Esophagus mucosa (tissue), 1 donor: ENCODE measurements around the gene LVRN. TPM values are rescaled to one million over a fixed set of nuclear protein-coding genes. Genes with fewer than 3 reads are reported as not detected.

Source experiments
- ATAC-seq: fragments of 200-7000 bp; cut with Tn5 transposase; one replicate; pipeline ENCODE4 v1.9.1; 2020
- total RNA-seq: library from RNA; stranded (reverse); gene quantifications from one replicate; pipeline ENCODE4 v1.2.4, GENCODE V29; 2023
- donor health status: DM: yes; HTN: yes; CAD: no.

The LVRN gene
- total RNA-seq, 1 donor from 2014 or later: 0.08 TPM

DNA sequence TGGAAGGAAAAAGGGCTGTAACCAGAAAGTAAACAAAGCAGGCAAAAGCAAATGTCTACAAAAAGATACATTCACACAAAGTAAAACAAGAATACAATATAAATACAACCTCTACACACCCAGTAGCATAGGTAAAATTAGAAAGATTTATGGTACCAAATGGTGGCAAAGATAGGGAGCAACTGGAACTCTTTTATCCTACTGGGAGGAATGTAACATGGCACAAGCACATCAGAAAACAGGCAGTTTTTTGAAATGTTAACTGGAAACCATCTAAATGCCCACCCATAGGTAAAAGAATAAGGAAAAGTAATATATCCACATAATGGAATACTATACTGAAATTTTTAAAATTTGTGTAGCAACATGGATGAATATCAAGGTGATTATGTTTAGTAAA lies 61.3 kb downstream of the LVRN start:
- no peak for ATAC-seq

DNA sequence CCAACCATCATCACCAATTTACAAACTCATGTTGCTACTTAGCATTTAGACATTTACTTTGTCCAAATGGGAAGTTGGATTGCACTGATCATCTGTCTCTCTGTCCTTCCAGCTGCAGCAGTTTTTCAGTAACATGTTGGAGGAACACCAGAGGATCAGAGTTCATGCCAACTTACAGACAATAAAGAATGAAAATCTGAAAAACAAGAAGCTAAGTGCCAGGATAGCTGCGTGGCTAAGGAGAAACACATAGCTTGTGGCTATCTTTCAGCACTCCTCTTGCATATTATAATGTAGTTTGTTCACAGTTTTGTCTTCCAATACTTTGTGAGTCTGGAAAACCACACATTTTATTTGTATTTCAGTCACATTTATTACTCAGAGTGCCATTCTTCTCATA lies 63.6 kb downstream of the LVRN start:
- ATAC-seq: no peak

GRCh38 chr5:116032094-116032517 lies 69.8 kb downstream of the LVRN start, which contains the start of gene ARL14EPL:
ARL14EPL (plus strand) TSS chr5:116032472; CDS start chr5:116051466, 18,994 bp downstream.
- ATAC-seq: peak; percentile 55

GRCh38 chr5:116032991-116033390 lies 70.7 kb downstream of the LVRN start:
- no peak for ATAC-seq

GRCh38 chr5:116035123-116035522 lies 72.8 kb downstream of the LVRN start:
- ATAC-seq: no peak

- ATAC-seq: no peak
Measured at GRCh38 chr5:116037236-116037822, 75.1 kb downstream of the LVRN start.

- peak; percentile 38 for ATAC-seq
Measured at GRCh38 chr5:116038817-116039216, 76.5 kb downstream of the LVRN start.

DNA sequence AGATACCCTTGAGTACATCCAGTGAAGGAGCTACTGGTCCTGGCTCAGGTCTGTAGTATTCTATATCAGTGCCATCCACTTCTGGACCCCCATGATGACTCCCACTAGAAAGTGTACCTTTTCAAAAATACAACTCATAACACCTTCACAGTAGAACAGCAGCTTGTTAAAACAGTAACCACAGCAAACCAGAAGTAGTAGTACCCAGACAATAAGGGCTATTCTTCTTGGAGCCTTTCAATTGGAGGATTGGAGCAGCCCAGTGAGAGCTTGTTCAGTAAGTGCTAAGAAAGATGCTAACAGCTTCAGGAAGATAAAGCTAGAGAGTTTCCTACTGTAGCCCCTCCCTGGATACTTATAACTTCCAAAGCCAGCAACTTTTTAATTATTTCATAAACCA lies 80.1 kb downstream of the LVRN start:
- ATAC-seq: no peak

DNA sequence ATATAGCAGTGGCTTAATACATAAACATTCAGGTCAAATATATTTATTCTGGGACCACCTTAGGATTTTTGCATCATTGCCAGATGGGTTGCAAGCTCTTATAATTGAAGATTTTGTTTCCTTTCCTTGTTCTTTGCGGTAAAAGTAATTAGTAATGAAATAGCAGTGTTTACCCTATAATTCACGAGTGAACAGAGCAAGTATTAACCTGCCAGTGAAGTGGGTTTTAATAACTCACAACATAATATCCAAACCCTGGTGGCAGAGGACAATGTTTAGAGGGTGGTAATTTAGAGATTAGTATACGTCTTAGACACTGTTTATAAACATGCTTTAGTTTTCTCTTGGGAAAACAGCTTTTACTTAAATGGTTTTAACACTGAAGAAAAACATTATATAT lies 81.8 kb downstream of the LVRN start:
- ATAC-seq: no peak

DNA sequence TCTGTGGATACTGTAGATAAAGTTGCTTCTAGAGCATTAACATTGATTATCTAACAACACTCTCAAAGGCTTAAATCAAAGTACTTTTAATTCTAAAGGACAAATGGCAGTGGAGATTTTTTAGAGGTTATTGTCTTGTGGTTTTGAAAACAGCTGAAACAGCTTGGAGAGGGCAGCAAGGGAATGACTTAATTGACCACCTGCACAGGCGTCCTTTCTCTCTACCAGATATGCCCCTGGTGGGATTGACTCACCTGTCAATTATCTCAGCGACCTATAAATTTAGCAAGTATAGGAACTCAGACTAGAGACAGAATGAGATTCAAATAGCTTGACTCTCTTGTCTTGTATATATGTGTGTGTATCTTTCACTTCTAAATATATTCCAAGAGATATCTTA lies 83.5 kb downstream of the LVRN start:
- ATAC-seq: no peak

DNA sequence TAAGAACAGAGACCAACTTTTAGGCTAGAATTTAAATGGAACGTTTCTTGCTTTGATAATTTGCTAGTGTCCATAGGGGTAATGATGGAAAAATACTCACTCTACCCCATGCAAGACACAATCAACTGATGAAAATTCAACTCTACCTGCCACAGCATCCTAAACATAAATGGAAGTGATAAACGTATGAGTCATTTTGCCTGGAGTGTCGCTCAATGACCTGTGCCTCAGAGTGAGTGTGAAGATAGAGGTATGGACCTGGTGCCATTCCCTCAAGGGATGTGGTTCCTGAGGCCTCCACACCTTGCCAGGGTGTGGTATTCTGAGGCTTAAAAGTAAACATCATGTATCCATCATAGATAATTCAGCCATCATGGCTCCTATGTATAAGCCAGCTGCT lies 84.0 kb downstream of the LVRN start:
- ATAC-seq: no peak

GRCh38 chr5:116046823-116047222 lies 84.5 kb downstream of the LVRN start:
- no peak for ATAC-seq

DNA sequence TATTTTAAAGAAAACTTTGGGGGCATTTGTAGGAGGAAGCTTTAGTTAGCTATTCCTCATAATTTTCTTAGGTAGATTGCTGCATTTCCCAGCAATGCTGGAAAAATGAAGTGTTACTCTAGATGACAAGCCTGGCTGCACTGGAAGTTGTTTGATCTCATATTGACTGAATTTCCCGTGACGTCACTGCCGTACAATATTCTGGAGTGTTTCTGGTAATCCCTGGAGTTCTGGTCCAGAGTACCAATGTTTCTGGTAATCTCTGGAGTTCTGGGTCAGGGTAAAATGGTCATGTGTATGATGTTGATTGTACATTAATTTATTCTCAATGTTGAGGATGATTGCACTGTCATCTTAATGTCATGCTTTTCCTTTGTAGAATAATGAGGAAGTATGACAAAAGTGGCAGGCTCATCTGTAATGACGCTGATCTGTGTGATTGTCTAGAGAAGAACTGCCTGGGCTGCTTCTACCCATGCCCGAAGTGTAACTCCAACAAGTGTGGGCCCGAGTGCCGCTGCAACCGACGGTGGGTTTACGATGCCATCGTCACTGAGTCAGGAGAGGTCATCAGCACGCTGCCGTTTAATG lies 96.2 kb downstream of the LVRN start:
- ATAC-seq: no peak

DNA sequence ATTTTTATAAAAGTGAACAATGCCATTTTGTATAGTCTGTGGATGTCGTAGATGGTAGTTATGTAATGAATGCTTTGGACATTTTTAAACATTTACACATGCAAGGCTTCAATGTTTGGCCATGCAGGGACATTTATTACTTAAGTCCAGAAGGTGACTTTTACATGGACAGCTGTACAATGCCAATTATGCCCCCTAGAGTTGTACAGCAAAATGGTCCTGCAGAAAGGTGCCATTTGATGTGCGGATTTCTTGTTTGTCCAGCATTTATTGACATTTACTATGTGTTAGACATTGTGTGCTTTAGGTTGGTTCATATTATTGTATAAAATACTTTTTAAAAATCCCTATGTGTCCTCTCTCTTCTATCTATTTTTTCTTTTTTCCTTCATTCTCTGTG lies 100.1 kb downstream of the LVRN start:
- ATAC-seq: no peak

- ATAC-seq: no peak
Measured at GRCh38 chr5:116063950-116064349, 101.7 kb downstream of the LVRN start.

DNA sequence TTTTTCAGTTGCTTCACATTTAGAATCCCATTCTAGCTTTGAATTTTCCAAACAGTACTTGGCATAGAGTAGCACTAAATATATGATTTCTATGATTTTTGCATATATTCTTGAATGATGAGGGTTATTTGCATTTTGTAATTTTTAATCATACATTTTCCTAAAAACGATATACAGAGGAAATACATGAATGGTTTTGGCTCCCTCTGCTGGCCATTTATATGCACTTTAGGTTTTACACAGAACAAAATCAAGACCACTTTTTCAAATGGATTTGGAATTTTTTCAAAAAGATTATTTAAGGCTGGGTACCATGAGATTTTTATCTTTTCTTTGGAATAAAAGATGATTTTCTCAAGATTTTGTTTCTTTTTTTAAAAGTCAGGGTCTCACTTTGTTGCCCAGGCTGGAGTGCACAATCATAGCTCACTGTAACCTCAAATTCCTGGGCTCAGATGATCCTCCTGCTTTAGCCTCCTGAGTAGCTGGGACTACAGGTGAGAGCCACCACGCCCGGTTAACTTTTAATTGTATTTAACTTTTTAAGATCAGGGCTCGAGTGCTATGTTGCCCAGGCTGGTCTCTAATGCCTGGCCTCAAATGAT lies 105.9 kb downstream of the LVRN start:
- no peak for ATAC-seq

DNA sequence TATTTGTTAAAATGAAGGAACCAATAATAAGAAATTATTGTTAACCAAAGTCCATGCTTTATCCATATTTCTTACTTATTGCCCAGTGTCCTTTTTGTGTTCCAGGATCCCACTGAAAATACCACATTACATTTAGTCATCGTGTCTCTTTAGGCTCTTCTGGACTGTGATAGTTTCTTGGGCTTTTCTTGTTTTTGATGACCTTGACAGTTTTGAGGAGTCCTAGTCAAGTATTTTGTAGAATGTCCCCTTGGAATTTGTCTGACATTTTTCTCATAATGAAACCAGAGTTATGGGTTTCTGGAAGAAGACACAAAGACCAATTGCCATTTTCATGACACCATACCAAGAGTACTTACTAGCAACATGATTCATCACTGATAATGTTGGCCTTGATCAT lies 108.9 kb downstream of the LVRN start:
- no peak for ATAC-seq

- no peak for ATAC-seq
Measured at GRCh38 chr5:116075191-116075831, 113.0 kb downstream of the LVRN start.

DNA sequence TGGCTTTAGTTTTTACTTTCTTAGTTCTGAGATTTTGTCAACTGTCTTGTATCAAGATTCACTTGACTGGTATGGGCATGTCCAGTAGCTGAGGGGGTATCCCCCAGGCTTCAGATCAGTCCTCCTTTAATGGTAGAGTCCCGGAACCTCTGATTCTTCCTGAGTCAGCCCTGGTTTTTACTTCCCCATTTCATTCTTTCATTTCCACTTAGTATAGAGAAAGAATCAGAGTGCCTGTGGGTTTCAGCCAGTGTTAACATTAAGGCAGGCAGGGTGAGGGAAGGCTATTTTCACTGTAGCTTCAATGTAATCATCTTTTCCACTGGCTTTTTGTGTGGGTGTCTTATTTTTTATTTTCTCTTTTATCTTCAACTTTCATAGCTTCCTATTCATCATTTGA lies 114.2 kb downstream of the LVRN start:
- peak; percentile 45 for ATAC-seq
